IPS-18a (cell line): ENCODE results near the gene CCDC28A.
"Not testable (repeated sequence)": the region's sequence is repeated elsewhere in the genome, so short reads cannot be mapped to it uniquely, and the experiment has no call there.

Experiments used
- H3K27ac ChIP-seq: one replicate; pipeline ENCODE4 v1.5.1; 2013; ENCODE audit warnings: low read length
- H3K27me3 ChIP-seq: one replicate; pipeline ENCODE4 v1.6.1; 2013; ENCODE audit warnings: mild to moderate bottlenecking, low read length; ENCODE audit not compliant: control insufficient read depth, insufficient read depth
- H3K36me3 ChIP-seq: one replicate; pipeline ENCODE4 v1.6.1; 2013; ENCODE audit warnings: low read depth, low read length; ENCODE audit not compliant: control insufficient read depth
- H3K4me1 ChIP-seq: one replicate; pipeline ENCODE4 v1.6.1; 2013; ENCODE audit warnings: low read depth, low read length; ENCODE audit not compliant: control insufficient read depth
- H3K4me3 ChIP-seq: one replicate; pipeline ENCODE4 v1.5.1; 2013; ENCODE audit warnings: low read length
- H3K9ac ChIP-seq: one replicate; pipeline ENCODE4 v1.6.1; 2013; ENCODE audit warnings: mild to moderate bottlenecking, low read length, moderate library complexity
- H3K9me3 ChIP-seq: one replicate; pipeline ENCODE4 v1.6.1; 2013; ENCODE audit warnings: low read depth, low read length; ENCODE audit not compliant: control insufficient read depth

The CCDC28A gene

GRCh38 chr6:138773177-138774091 lies at the start of gene CCDC28A:
CCDC28A (plus strand) TSS chr6:138773769; CDS start chr6:138776121, 2,352 bp downstream.
- H3K27me3 ChIP-seq: no peaks in the 10 kb centered on the region
- H3K27ac ChIP-seq: peak within 1 kb of the TSS; percentile 71

GRCh38 chr6:138724015-138724414 lies 49.6 kb upstream of the CCDC28A start:
- Histone ChIP-seq H3K4me1 (no peaks in the 10 kb centered on the region), H3K27ac (no peak overlapping the region), H3K27me3 (no peaks in the 10 kb centered on the region), H3K9ac (no peak overlapping the region), H3K4me3 (no peak overlapping the region), H3K36me3 (no peaks in the 10 kb centered on the region), H3K9me3 (no peaks in the 10 kb centered on the region)

More at GRCh38 chr6:138773177-138774091, at the start of gene CCDC28A:
- Histone ChIP-seq H3K9ac (peak within 1 kb of the TSS; percentile 85), H3K4me1 (peaks cover 5% of the 10 kb centered on the region), H3K36me3 (no peaks in the 10 kb centered on the region), H3K4me3 (peak within 1 kb of the TSS; percentile 88), H3K9me3 (no peaks in the 10 kb centered on the region)

GRCh38 chr6:138726066-138726756 lies 47.4 kb upstream of the CCDC28A start:
- H3K4me3 ChIP-seq: no peak overlapping the region
- H3K4me1 ChIP-seq: no peaks in the 10 kb centered on the region
- no peaks in the 10 kb centered on the region for H3K36me3 ChIP-seq
- no peaks in the 10 kb centered on the region for H3K9me3 ChIP-seq
- no peak overlapping the region for H3K9ac ChIP-seq
- no peaks in the 10 kb centered on the region for H3K27me3 ChIP-seq
- H3K27ac ChIP-seq: no peak overlapping the region

GRCh38 chr6:138726757-138727097 lies 46.8 kb upstream of the CCDC28A start:
- Histone ChIP-seq H3K9ac (no peak overlapping the region), H3K36me3 (no peaks in the 10 kb centered on the region), H3K4me1 (no peaks in the 10 kb centered on the region), H3K27me3 (no peaks in the 10 kb centered on the region), H3K4me3 (no peak overlapping the region), H3K9me3 (no peaks in the 10 kb centered on the region), H3K27ac (no peak overlapping the region)

GRCh38 chr6:138727182-138727581 lies 46.4 kb upstream of the CCDC28A start:
- H3K4me1 ChIP-seq: no peaks in the 10 kb centered on the region
- H3K9ac ChIP-seq: no peak overlapping the region
- H3K4me3 ChIP-seq: no peak overlapping the region
- no peak overlapping the region for H3K27ac ChIP-seq
- H3K36me3 ChIP-seq: no peaks in the 10 kb centered on the region
- H3K27me3 ChIP-seq: no peaks in the 10 kb centered on the region
- no peaks in the 10 kb centered on the region for H3K9me3 ChIP-seq

GRCh38 chr6:138728662-138729061 lies 44.9 kb upstream of the CCDC28A start:
- Histone ChIP-seq H3K27ac (no peak overlapping the region), H3K9ac (no peak overlapping the region), H3K27me3 (no peaks in the 10 kb centered on the region), H3K4me1 (no peaks in the 10 kb centered on the region), H3K4me3 (no peak overlapping the region), H3K9me3 (no peaks in the 10 kb centered on the region), H3K36me3 (no peaks in the 10 kb centered on the region)

GRCh38 chr6:138730037-138730436 lies 43.5 kb upstream of the CCDC28A start:
- not testable (repeated sequence) for H3K4me3 ChIP-seq, H3K9me3 ChIP-seq, H3K27ac ChIP-seq, H3K9ac ChIP-seq, H3K36me3 ChIP-seq, H3K4me1 ChIP-seq, H3K27me3 ChIP-seq

GRCh38 chr6:138734585-138734984 lies 39.0 kb upstream of the CCDC28A start:
- H3K4me1 ChIP-seq: no peaks in the 10 kb centered on the region
- no peak overlapping the region for H3K4me3 ChIP-seq
- H3K9ac ChIP-seq: no peak overlapping the region
- H3K9me3 ChIP-seq: no peaks in the 10 kb centered on the region
- no peak overlapping the region for H3K27ac ChIP-seq
- no peaks in the 10 kb centered on the region for H3K27me3 ChIP-seq
- no peaks in the 10 kb centered on the region for H3K36me3 ChIP-seq

GRCh38 chr6:138736640-138737039 lies 36.9 kb upstream of the CCDC28A start:
- Histone ChIP-seq H3K4me3 (no peak overlapping the region), H3K9ac (no peak overlapping the region), H3K4me1 (no peaks in the 10 kb centered on the region), H3K9me3 (no peaks in the 10 kb centered on the region), H3K27me3 (no peaks in the 10 kb centered on the region), H3K27ac (no peak overlapping the region), H3K36me3 (no peaks in the 10 kb centered on the region)

- no peak overlapping the region for H3K4me3 ChIP-seq
- H3K36me3 ChIP-seq: no peaks in the 10 kb centered on the region
- H3K9ac ChIP-seq: no peak overlapping the region
- no peak overlapping the region for H3K27ac ChIP-seq
- no peaks in the 10 kb centered on the region for H3K4me1 ChIP-seq
- no peaks in the 10 kb centered on the region for H3K27me3 ChIP-seq
- no peaks in the 10 kb centered on the region for H3K9me3 ChIP-seq
Observed at GRCh38 chr6:138752017-138752416, 21.6 kb upstream of the CCDC28A start.

GRCh38 chr6:138757136-138757535 lies 16.4 kb upstream of the CCDC28A start:
- Histone ChIP-seq H3K4me1 (no peaks in the 10 kb centered on the region), H3K27ac (no peak overlapping the region), H3K4me3 (no peak overlapping the region), H3K36me3 (no peaks in the 10 kb centered on the region), H3K27me3 (no peaks in the 10 kb centered on the region), H3K9me3 (no peaks in the 10 kb centered on the region), H3K9ac (no peak overlapping the region)
